WI38 (cell line): ENCODE measurements around the gene SMARCD1.

Experiments
- H3K4me3 ChIP-seq: 2 replicates; pipeline ENCODE4 v1.5.1; 2011; ENCODE audit warnings: low read depth, mild to moderate bottlenecking, control low read depth, low read length
- TF ChIP-seq, protein P1 (sequence below): IDR thresholded peaks from 2 replicates; pipeline ENCODE4 v1.5.1; 2012; ENCODE audit warnings: low read depth, mild to moderate bottlenecking, control low read depth, low read length

SMARCD1 gene

DNA sequence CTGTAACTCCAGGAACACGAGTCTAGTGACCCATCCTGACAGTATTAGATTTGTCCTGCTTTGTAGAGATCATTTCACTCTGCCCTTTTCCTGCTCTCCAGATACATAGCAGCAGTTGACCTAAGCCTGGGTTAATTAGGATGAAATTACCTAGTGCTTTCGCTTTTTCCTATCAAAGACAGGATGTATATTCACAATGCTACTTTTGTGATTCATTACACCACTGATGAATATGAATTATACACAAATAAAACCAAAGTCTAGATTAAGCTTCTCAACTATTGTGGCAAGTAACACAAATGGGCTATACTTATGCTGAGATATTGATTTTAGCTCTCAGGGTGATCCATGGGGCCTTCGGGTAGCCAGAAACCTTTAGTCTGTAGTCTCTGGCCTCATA, 64.2 kb downstream of the SMARCD1 start:
- TF ChIP-seq, protein P1, sequence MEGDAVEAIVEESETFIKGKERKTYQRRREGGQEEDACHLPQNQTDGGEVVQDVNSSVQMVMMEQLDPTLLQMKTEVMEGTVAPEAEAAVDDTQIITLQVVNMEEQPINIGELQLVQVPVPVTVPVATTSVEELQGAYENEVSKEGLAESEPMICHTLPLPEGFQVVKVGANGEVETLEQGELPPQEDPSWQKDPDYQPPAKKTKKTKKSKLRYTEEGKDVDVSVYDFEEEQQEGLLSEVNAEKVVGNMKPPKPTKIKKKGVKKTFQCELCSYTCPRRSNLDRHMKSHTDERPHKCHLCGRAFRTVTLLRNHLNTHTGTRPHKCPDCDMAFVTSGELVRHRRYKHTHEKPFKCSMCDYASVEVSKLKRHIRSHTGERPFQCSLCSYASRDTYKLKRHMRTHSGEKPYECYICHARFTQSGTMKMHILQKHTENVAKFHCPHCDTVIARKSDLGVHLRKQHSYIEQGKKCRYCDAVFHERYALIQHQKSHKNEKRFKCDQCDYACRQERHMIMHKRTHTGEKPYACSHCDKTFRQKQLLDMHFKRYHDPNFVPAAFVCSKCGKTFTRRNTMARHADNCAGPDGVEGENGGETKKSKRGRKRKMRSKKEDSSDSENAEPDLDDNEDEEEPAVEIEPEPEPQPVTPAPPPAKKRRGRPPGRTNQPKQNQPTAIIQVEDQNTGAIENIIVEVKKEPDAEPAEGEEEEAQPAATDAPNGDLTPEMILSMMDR = no peak
- no peak overlapping the region for H3K4me3 ChIP-seq
